ENCODE data around the gene SLC41A3.

Gene SLC41A3

GRCh38 chr3:126102530-126102951 is 18.6 kb upstream of the SLC41A3 start:
- Mint-ChIP-seq H3K4me1 (peaks cover 15% of the 10 kb centered on the region), H3K27me3 (ENCODE audit: low read depth) (no peaks in the 10 kb centered on the region), H3K4me3 (no peak overlapping the region), H3K27ac (no peak overlapping the region), H3K36me3 (ENCODE audit: low read depth) (no peaks in the 10 kb centered on the region), H3K9me3 (no peaks in the 10 kb centered on the region)
- no peak for TF ChIP-seq CTCF (IDR thresholded peaks at IDR 0.05; ENCODE audit: unreplicated experiment in 3 of 3)

GRCh38 chr3:126102011-126102410 is 18.1 kb upstream of the SLC41A3 start:
- Mint-ChIP-seq H3K9me3 (peaks cover 3% of the 10 kb centered on the region), H3K36me3 (ENCODE audit: low read depth) (no peaks in the 10 kb centered on the region), H3K27me3 (ENCODE audit: low read depth) (no peaks in the 10 kb centered on the region), H3K27ac (no peak overlapping the region), H3K4me3 (no peak overlapping the region), H3K4me1 (peaks cover 15% of the 10 kb centered on the region)
- no peak for TF ChIP-seq CTCF (IDR thresholded peaks at IDR 0.05; ENCODE audit: unreplicated experiment in 3 of 3)

GRCh38 chr3:126101521-126101982 is 17.6 kb upstream of the SLC41A3 start:
- no peaks in the 10 kb centered on the region for H3K27me3 Mint-ChIP-seq (ENCODE audit: low read depth)
- peak overlapping the region in 1 of 3 experiments; percentile 35 for H3K27ac Mint-ChIP-seq
- no peak overlapping the region for H3K4me3 Mint-ChIP-seq

GRCh38 chr3:126100634-126101301 is 16.8 kb upstream of the SLC41A3 start:
- Mint-ChIP-seq H3K27ac (no peak overlapping the region), H3K4me1 (peaks cover 15% of the 10 kb centered on the region), H3K9me3 (peaks cover 11% of the 10 kb centered on the region), H3K36me3 (ENCODE audit: low read depth) (no peaks in the 10 kb centered on the region), H3K4me3 (no peak overlapping the region), H3K27me3 (ENCODE audit: low read depth) (no peaks in the 10 kb centered on the region)
- TF ChIP-seq CTCF (IDR thresholded peaks at IDR 0.05; ENCODE audit: unreplicated experiment in 3 of 3) = no peak

More at GRCh38 chr3:126101521-126101982, 17.6 kb upstream of the SLC41A3 start:
- Mint-ChIP-seq H3K4me1 (peaks cover 15% of the 10 kb centered on the region), H3K36me3 (ENCODE audit: low read depth) (no peaks in the 10 kb centered on the region), H3K9me3 (peaks cover 8% of the 10 kb centered on the region)
- no peak for TF ChIP-seq CTCF (IDR thresholded peaks at IDR 0.05; ENCODE audit: unreplicated experiment in 3 of 3)

GRCh38 chr3:126100269-126100633 is 16.3 kb upstream of the SLC41A3 start:
- H3K36me3 Mint-ChIP-seq (ENCODE audit: low read depth) = no peaks in the 10 kb centered on the region
- no peak for TF ChIP-seq CTCF (IDR thresholded peaks at IDR 0.05; ENCODE audit: unreplicated experiment in 3 of 3)
- peaks cover 15% of the 10 kb centered on the region for H3K4me1 Mint-ChIP-seq
- H3K4me3 Mint-ChIP-seq = no peak overlapping the region
- H3K27me3 Mint-ChIP-seq (ENCODE audit: low read depth) = peaks cover under 1% of the 10 kb centered on the region
- H3K27ac Mint-ChIP-seq = no peak overlapping the region
- H3K9me3 Mint-ChIP-seq = peaks cover 16% of the 10 kb centered on the region

- H3K4me1 Mint-ChIP-seq = peaks cover 15% of the 10 kb centered on the region
- no peaks in the 10 kb centered on the region for H3K36me3 Mint-ChIP-seq (ENCODE audit: low read depth)
- H3K4me3 Mint-ChIP-seq = no peak overlapping the region
- peaks cover 4% of the 10 kb centered on the region for H3K27me3 Mint-ChIP-seq (ENCODE audit: low read depth)
- TF ChIP-seq CTCF (IDR thresholded peaks at IDR 0.05; ENCODE audit: unreplicated experiment in 3 of 3) = no peak
- H3K27ac Mint-ChIP-seq = peak overlapping the region in 2 of 3 experiments; percentile 61 to 66
- H3K9me3 Mint-ChIP-seq = peaks cover 24% of the 10 kb centered on the region
Measured at GRCh38 chr3:126098391-126098858, 14.5 kb upstream of the SLC41A3 start.

All from nephron (organoid).